Muscle layer of colon (tissue), 2 donors: Measurements from ENCODE around the gene SEMA3E.

ENCODE experiments used
- H3K27ac ChIP-seq: one replicate; pipeline ENCODE4 v1.7.0; 2013; ENCODE audit warnings: low read depth, mild to moderate bottlenecking, low read length, moderate library complexity
- H3K27me3 ChIP-seq, 2 donors: one replicate each; pipeline ENCODE4 v1.7.0; 2013; ENCODE audit warnings: low read length in 2 of 2, mild to moderate bottlenecking in 2 of 2; ENCODE audit not compliant: insufficient read depth in 2 of 2, control insufficient read depth in 1 of 2
- H3K36me3 ChIP-seq: one replicate; pipeline ENCODE4 v1.7.0; 2013; ENCODE audit warnings: mild to moderate bottlenecking, low read length; ENCODE audit not compliant: insufficient read depth
- H3K4me1 ChIP-seq: one replicate; pipeline ENCODE4 v1.7.0; 2013; ENCODE audit warnings: mild to moderate bottlenecking, low read length; ENCODE audit not compliant: insufficient read depth
- H3K4me3 ChIP-seq, 2 donors: one replicate each; pipeline ENCODE4 v1.7.0; 2013; ENCODE audit warnings: low read length in 2 of 2, low read depth in 1 of 2, mild to moderate bottlenecking in 1 of 2, moderate library complexity in 1 of 2
- H3K9ac ChIP-seq: one replicate; pipeline ENCODE4 v1.7.0; 2013; ENCODE audit warnings: low read length
- H3K9me3 ChIP-seq: one replicate; pipeline ENCODE4 v1.7.0; 2013; ENCODE audit warnings: mild to moderate bottlenecking, low read length
- donor health status: abdominal sarcoma.
- donor health status: Adenocarcinoma of cecum.

The SEMA3E gene

DNA sequence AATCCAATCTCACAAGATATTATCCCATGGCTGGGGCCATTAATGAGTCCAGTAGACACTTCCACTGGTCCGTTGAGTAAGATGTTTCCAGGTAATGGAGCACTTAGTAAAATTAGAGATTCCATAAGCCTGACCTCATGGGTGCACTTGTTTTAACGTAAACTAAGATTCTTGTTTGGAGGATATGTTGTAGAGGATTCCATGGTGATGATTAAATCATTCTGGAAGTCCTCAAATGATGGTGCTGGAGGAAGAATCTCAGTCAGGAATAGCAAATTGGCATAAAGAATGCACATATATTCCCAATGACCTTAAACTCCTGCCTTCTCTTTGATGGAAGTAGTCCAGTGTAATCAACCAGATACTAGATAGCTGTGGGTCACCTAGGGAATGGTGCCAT lies 324.3 kb downstream of the SEMA3E start:
- Histone ChIP-seq H3K27ac (no peak overlapping the region), H3K27me3 (no peaks in the 10 kb centered on the region), H3K9me3 (no peaks in the 10 kb centered on the region), H3K9ac (no peak overlapping the region), H3K36me3 (no peaks in the 10 kb centered on the region), H3K4me3 (no peak overlapping the region), H3K4me1 (no peaks in the 10 kb centered on the region)

- Histone ChIP-seq H3K27ac (no peak overlapping the region), H3K27me3 (no peaks in the 10 kb centered on the region), H3K9me3 (no peaks in the 10 kb centered on the region), H3K36me3 (no peaks in the 10 kb centered on the region), H3K4me1 (no peaks in the 10 kb centered on the region), H3K4me3 (no peak overlapping the region), H3K9ac (no peak overlapping the region)
These were observed 327.9 kb downstream of the SEMA3E start for GRCh38 chr7:83321011-83321410.

DNA sequence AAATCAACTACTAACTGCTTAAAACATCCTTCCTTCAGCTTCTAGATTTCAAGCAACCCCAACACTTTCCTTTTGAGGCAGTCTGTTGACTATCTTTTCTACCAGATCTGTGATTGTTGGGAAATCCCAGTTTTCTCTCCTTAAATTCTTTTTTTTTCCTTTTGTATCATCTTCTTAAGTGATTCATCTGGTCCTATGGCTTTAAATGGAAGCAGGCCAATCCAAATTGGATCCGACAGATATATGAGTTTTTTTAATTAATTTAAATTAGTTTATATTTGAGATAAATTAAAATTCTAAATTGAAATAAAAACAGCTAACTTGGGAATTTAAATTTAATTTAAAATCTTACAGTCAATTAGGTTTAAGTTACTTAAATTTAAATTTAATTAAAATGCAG lies 335.0 kb downstream of the SEMA3E start:
- no peak overlapping the region for H3K9ac ChIP-seq
- no peak overlapping the region for H3K27ac ChIP-seq
- H3K36me3 ChIP-seq: no peaks in the 10 kb centered on the region
- no peaks in the 10 kb centered on the region for H3K9me3 ChIP-seq
- no peaks in the 10 kb centered on the region for H3K27me3 ChIP-seq
- no peaks in the 10 kb centered on the region for H3K4me1 ChIP-seq
- H3K4me3 ChIP-seq: no peak overlapping the region
